H9 (cell line): Measurements from ENCODE around the gene AMTN. TPM values are rescaled to one million over a fixed set of nuclear protein-coding genes. Genes with fewer than 3 reads are reported as not detected.

ENCODE experiments used
- DNase-seq: peaks from one replicate; pipeline ENCODE4 v3.0.0-alpha.2; 2017
- H2AFZ ChIP-seq: one replicate; pipeline ENCODE4 v1.6.1; 2013; ENCODE audit warnings: mild to moderate bottlenecking, low read length, control low read depth, moderate library complexity
- H2AK5ac ChIP-seq: 2 replicates; pipeline ENCODE4 v1.6.1; 2013; ENCODE audit warnings: low read length, control low read depth, mixed read lengths; ENCODE audit not compliant: insufficient read length
- H2BK120ac ChIP-seq: one replicate; pipeline ENCODE4 v1.6.1; 2013; ENCODE audit warnings: low read depth, mild to moderate bottlenecking, low read length, control low read depth, inconsistent platforms; ENCODE audit not compliant: poor library complexity, severe bottlenecking
- H2BK12ac ChIP-seq: 2 replicates; pipeline ENCODE4 v1.6.1; 2013; ENCODE audit warnings: low read length, control low read depth, mixed read lengths, low read depth; ENCODE audit not compliant: insufficient read length
- H2BK15ac ChIP-seq: 2 replicates; pipeline ENCODE4 v1.6.1; 2013; ENCODE audit warnings: low read depth, low read length, control low read depth
- H2BK20ac ChIP-seq: one replicate; pipeline ENCODE4 v1.6.1; 2013; ENCODE audit warnings: low read depth, mild to moderate bottlenecking, low read length, control low read depth, inconsistent platforms; ENCODE audit not compliant: poor library complexity, severe bottlenecking
- H2BK5ac ChIP-seq: 2 replicates; pipeline ENCODE4 v1.6.1; 2013; ENCODE audit warnings: low read length, control low read depth, mixed read lengths; ENCODE audit not compliant: insufficient read length
- H3K14ac ChIP-seq: 2 replicates; pipeline ENCODE4 v1.6.1; 2013; ENCODE audit warnings: low read length, control low read depth; ENCODE audit not compliant: insufficient read depth
- H3K18ac ChIP-seq: 2 replicates; pipeline ENCODE4 v1.6.1; 2013; ENCODE audit warnings: low read depth, mild to moderate bottlenecking, mixed read lengths, low read length, control low read depth; ENCODE audit not compliant: insufficient read length
- H3K23ac ChIP-seq: 2 replicates; pipeline ENCODE4 v1.6.1; 2013; ENCODE audit warnings: low read length, control low read depth, mixed read lengths, low read depth; ENCODE audit not compliant: insufficient read length
- H3K23me2 ChIP-seq: 2 replicates; pipeline ENCODE4 v1.6.1; 2013; ENCODE audit warnings: low read depth, mild to moderate bottlenecking, mixed read lengths, low read length, control low read depth; ENCODE audit not compliant: insufficient read length, poor library complexity, severe bottlenecking
- H3K27ac ChIP-seq: 2 replicates; pipeline ENCODE4 v1.5.1; 2013; ENCODE audit warnings: low read length, control low read depth, mixed read lengths, low read depth; ENCODE audit not compliant: insufficient read length
- H3K27me3 ChIP-seq: 2 replicates; pipeline ENCODE4 v1.6.1; 2013; ENCODE audit warnings: low read length, control low read depth, inconsistent platforms; ENCODE audit not compliant: insufficient read depth
- H3K4ac ChIP-seq: 2 replicates; pipeline ENCODE4 v1.6.1; 2013; ENCODE audit warnings: low read depth, mild to moderate bottlenecking, control low read depth, inconsistent platforms, low read length, moderate library complexity
- H3K4me1 ChIP-seq: 2 replicates; pipeline ENCODE4 v1.6.1; 2013; ENCODE audit warnings: low read length, control low read depth, inconsistent platforms; ENCODE audit not compliant: insufficient read depth
- H3K4me2 ChIP-seq: 2 replicates; pipeline ENCODE4 v1.6.1; 2013; ENCODE audit warnings: low read length, control low read depth, mixed read lengths; ENCODE audit not compliant: insufficient read length, insufficient read depth
- H3K56ac ChIP-seq: 2 replicates; pipeline ENCODE4 v1.6.1; 2013; ENCODE audit warnings: low read depth, mild to moderate bottlenecking, mixed read lengths, low read length, control low read depth; ENCODE audit not compliant: insufficient read length
- H3K79me1 ChIP-seq: 2 replicates; pipeline ENCODE4 v1.6.1; 2013; ENCODE audit warnings: low read depth, mild to moderate bottlenecking, moderate library complexity, low read length, control low read depth, inconsistent platforms; ENCODE audit not compliant: insufficient read depth, poor library complexity, severe bottlenecking
- H3K79me2 ChIP-seq: 2 replicates; pipeline ENCODE4 v1.6.1; 2013; ENCODE audit warnings: low read length, control low read depth, inconsistent platforms; ENCODE audit not compliant: insufficient read depth
- H3K9ac ChIP-seq: 2 replicates; pipeline ENCODE4 v1.6.1; 2013; ENCODE audit warnings: low read length, control low read depth, mixed read lengths; ENCODE audit not compliant: insufficient read length; ENCODE audit errors: extremely low read depth
- H3K9me3 ChIP-seq: one replicate; pipeline ENCODE4 v1.6.1; 2013; ENCODE audit warnings: low read depth, low read length, inconsistent platforms; ENCODE audit not compliant: control insufficient read depth
- H3T11ph ChIP-seq: one replicate; pipeline ENCODE4 v1.6.1; 2013; ENCODE audit warnings: mild to moderate bottlenecking, low read length, control low read depth, inconsistent platforms
- H4K20me1 ChIP-seq: one replicate; pipeline ENCODE4 v1.6.1; 2013; ENCODE audit not compliant: control insufficient read depth, insufficient read length, insufficient read depth
- H4K5ac ChIP-seq: 2 replicates; pipeline ENCODE4 v1.6.1; 2013; ENCODE audit warnings: low read depth, mild to moderate bottlenecking, mixed read lengths, low read length, control low read depth; ENCODE audit not compliant: insufficient read length
- H4K8ac ChIP-seq: replicated peaks from 2 replicates; pipeline ENCODE4 v1.6.1; 2013; ENCODE audit warnings: low read length, control low read depth, mixed read lengths, low read depth; ENCODE audit not compliant: insufficient read length
- H4K91ac ChIP-seq: 2 replicates; pipeline ENCODE4 v1.6.1; 2013; ENCODE audit warnings: low read depth, mild to moderate bottlenecking, moderate library complexity, mixed read lengths, low read length, control low read depth; ENCODE audit not compliant: insufficient read length
- H3K27ac Mint-ChIP-seq, 3 experiments: 2 replicates in 2 of 3; 3 replicates in 1 of 3; pipeline ENCODE4 v1.8.0; 2020 to 2021; ENCODE audit warnings: mixed read lengths in 3 of 3, mild to moderate bottlenecking in 1 of 3, moderate library complexity in 1 of 3
- H3K27me3 Mint-ChIP-seq: 2 replicates; pipeline ENCODE4 v1.8.0; 2021; ENCODE audit warnings: low read depth, mild to moderate bottlenecking, moderate library complexity, mixed read lengths
- H3K36me3 Mint-ChIP-seq, 3 experiments: 2 replicates in 2 of 3; 3 replicates in 1 of 3; pipeline ENCODE4 v1.8.0; 2020 to 2021; ENCODE audit warnings: low read depth in 3 of 3, mixed read lengths in 3 of 3; ENCODE audit not compliant: insufficient read depth in 1 of 3
- H3K4me1 Mint-ChIP-seq, 2 experiments: 2 replicates each; pipeline ENCODE4 v1.8.0; 2020; ENCODE audit warnings: mixed read lengths in 2 of 2
- H3K4me3 Mint-ChIP-seq, 2 experiments: 2 replicates in 1 of 2; 3 replicates in 1 of 2; pipeline ENCODE4 v1.8.0; 2020 to 2021; ENCODE audit warnings: mild to moderate bottlenecking in 2 of 2, mixed read lengths in 2 of 2, moderate library complexity in 1 of 2
- H3K9me3 Mint-ChIP-seq, 2 experiments: 2 replicates in 1 of 2; 3 replicates in 1 of 2; pipeline ENCODE4 v1.8.0; 2020; ENCODE audit warnings: mild to moderate bottlenecking in 2 of 2, mixed read lengths in 2 of 2, moderate library complexity in 1 of 2
- WGBS: extraction: QIAGEN DNeasy Blood & Tissue Kit; methylation state at CpG from one replicate; pipeline ENCODE4 v1.1.7; 2013; ENCODE audit warnings: missing lambda C conversion rate, low lambda C conversion rate, mixed read lengths; ENCODE audit not compliant: insufficient read length; ENCODE audit errors: extremely low coverage; 5-methylcytosine and 5-hydroxymethylcytosine counted together
- total RNA-seq: library from RNA; stranded (reverse); gene quantifications from 2 replicates; pipeline ENCODE4 v1.2.1, GENCODE V29; 2021
- TF ChIP-seq, protein P1 (sequence below): fragments of 200-600 bp; sonication (generic); conservative IDR thresholded peaks from 3 replicates; pipeline ENCODE4 v1.8.0; 2021; ENCODE audit warnings: antibody characterized with exemption, mild to moderate bottlenecking

The AMTN gene
- total RNA-seq, 1 experiment from 2014 or later: not detected

DNA sequence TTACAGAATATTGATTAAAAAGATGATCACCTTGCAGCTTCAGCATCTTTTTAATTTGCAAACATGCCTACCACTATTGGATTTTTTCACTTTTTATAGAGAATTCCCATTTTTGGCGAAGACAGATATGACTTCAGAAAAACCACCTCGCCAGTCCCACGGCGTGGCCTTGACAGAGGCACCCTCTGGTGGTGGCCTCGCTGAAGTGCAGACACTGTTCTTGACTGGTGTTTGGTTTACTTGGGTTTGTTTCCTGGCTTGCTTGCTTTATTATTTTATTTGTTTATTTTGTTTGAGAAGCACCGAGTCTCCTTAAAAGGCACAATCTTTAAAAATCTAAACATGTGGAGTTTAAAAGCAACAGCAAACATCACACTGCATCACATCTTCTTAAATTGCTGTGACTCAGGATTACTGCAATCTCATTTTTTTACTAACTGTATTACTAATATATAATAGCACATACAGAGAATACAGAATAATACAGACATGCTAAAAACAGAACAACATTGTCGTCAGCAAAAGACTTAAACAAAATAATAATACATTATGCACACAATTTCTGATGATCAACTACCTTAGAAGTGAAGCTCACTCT is 13.1 kb upstream of the AMTN start:
- Histone ChIP-seq H3K56ac (no peak overlapping the region), H3K23ac (no peak overlapping the region), H3K14ac (no peak overlapping the region), H2BK12ac (no peak overlapping the region), H3K4me2 (no peak overlapping the region), H2AFZ (no peak overlapping the region), H3K79me1 (no peaks in the 10 kb centered on the region), H3K4me1 (no peaks in the 10 kb centered on the region), H3K9ac (no peak overlapping the region), H2BK20ac (no peak overlapping the region), H2AK5ac (no peak overlapping the region), H2BK5ac (no peak overlapping the region), H2BK15ac (no peak overlapping the region), H3K9me3 (no peaks in the 10 kb centered on the region), H4K5ac (no peak overlapping the region), H3K27ac (no peak overlapping the region), H3T11ph (no peak overlapping the region), H4K20me1 (no peaks in the 10 kb centered on the region), H3K23me2 (no peaks in the 10 kb centered on the region), H3K79me2 (no peaks in the 10 kb centered on the region), H2BK120ac (no peak overlapping the region), H3K4ac (no peak overlapping the region), H4K8ac (no peak overlapping the region), H4K91ac (no peak overlapping the region), H3K18ac (no peak overlapping the region), H3K27me3 (no peaks in the 10 kb centered on the region)
- no peaks in the 10 kb centered on the region for H3K36me3 Mint-ChIP-seq
- H3K4me3 Mint-ChIP-seq: no peak overlapping the region
- H3K27ac Mint-ChIP-seq: no peak overlapping the region
- DNase-seq: peak; percentile 65
- H3K9me3 Mint-ChIP-seq: no peaks in the 10 kb centered on the region
- TF ChIP-seq, protein P1, sequence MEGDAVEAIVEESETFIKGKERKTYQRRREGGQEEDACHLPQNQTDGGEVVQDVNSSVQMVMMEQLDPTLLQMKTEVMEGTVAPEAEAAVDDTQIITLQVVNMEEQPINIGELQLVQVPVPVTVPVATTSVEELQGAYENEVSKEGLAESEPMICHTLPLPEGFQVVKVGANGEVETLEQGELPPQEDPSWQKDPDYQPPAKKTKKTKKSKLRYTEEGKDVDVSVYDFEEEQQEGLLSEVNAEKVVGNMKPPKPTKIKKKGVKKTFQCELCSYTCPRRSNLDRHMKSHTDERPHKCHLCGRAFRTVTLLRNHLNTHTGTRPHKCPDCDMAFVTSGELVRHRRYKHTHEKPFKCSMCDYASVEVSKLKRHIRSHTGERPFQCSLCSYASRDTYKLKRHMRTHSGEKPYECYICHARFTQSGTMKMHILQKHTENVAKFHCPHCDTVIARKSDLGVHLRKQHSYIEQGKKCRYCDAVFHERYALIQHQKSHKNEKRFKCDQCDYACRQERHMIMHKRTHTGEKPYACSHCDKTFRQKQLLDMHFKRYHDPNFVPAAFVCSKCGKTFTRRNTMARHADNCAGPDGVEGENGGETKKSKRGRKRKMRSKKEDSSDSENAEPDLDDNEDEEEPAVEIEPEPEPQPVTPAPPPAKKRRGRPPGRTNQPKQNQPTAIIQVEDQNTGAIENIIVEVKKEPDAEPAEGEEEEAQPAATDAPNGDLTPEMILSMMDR: peak; percentile 98
- no peaks in the 10 kb centered on the region for H3K4me1 Mint-ChIP-seq
- WGBS: no CpG with 5 or more reads among the region's 7 CpGs
- H3K27me3 Mint-ChIP-seq: no peaks in the 10 kb centered on the region
